ENCODE results near the gene DHRS3. TPM values are rescaled to one million over a fixed set of nuclear protein-coding genes. Genes with fewer than 3 reads are reported as not detected.

DHRS3 gene
- total RNA-seq, 1 donor from 2014 or later: 63.7 TPM

DNA sequence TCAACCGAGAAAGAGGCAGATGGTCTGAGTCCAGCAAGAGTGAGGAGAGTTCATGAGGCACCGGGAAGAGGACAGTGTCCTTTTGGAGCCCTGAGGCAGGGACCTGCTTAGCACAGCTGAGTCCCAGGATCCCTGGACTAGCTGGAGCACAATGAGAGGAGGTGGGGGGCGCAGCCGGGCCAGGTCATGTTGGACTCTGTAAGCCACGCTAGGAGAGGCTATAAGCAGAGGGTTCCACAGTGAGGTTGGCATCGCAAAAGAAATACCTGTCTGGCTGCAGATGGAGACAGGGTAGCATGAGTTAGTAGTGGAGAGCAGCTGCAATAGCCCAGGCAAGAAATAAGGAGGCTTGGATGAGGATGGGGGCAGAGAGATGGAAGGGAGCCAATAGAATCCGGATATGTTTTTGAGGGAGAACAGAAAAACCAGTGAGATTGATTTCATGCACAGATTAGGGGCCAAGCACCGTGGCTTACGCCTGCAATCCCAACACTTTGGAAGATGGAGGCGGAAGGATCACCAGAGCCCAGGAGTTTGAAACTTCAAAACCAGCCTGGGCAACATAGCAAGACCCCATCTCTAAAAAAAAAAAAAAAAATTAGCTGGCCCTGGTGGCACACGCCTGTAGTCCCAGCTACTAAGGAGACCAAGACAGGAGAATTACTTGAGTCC is 98.2 kb downstream of the DHRS3 start:
- FAIRE-seq: no peak
- Histone ChIP-seq H3K4me3 (ENCODE audit: low read depth, low read length) (no peak overlapping the region), H3K36me3 (ENCODE audit: control insufficient read depth, insufficient read depth, low read length) (no peaks in the 10 kb centered on the region), H3K27me3 (ENCODE audit: control insufficient read depth, insufficient read depth, low read length) (peaks cover 8% of the 10 kb centered on the region)
- TF ChIP-seq CTCF (IDR thresholded peaks at IDR 0.05; ENCODE audit: insufficient read depth, low read length, severe bottlenecking): no peak
- DNase-seq (ENCODE audit: low read depth): no peak

DNA sequence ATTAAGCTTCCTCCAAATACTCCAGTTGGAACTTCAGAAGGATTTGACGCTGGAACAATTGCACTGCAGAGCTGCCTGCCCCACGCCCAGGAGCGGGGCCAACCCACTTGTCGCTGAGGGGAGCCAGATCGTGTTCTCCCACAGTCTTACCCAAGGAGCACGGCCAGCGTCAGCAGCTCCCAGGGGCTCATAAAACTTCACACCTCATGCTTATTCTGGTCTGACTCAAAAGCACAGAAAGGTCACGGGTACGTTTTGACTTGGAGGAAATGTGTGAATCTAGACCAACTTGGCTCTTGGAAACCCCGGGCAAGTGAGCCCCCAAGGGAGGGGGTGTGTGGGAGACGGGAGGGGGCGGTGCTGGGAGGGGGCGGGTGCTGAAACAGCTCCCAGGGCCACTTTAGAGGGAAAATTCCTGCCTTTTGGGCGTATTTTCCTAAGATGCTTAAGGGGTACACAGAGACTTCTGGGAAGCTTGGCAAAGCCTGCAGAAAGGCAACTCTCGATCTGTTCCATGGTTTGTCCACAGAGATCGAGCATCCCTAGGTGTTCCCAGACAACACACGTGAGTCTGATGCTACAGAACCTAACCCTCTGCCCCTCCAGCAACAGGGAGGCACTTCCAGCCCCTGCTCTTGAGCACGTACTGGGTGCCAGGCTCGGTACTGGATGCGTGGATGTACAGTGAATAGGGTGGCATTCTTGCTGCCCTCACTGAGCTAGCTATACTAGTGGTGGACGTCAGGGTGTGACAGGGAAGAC is 98.9 kb downstream of the DHRS3 start:
- H3K4me3 ChIP-seq (ENCODE audit: low read depth, low read length): no peak overlapping the region
- FAIRE-seq: no peak
- H3K27me3 ChIP-seq (ENCODE audit: control insufficient read depth, insufficient read depth, low read length): peaks cover 8% of the 10 kb centered on the region
- H3K36me3 ChIP-seq (ENCODE audit: control insufficient read depth, insufficient read depth, low read length): no peaks in the 10 kb centered on the region
- no peak for TF ChIP-seq CTCF (IDR thresholded peaks at IDR 0.05; ENCODE audit: insufficient read depth, low read length, severe bottlenecking)
- DNase-seq (ENCODE audit: low read depth): no peak

Other genes with a start within 250 kb of the DHRS3 start
- not detected in 2 replicates for gene AADACL4, start 25.9 kb upstream of the DHRS3 start, total RNA-seq
- gene AADACL3, start 97.9 kb upstream of the DHRS3 start, total RNA-seq: under 0.01 TPM in 1 of 2 replicates, not detected in the other
- gene CFAP107, start 128.0 kb upstream of the DHRS3 start, total RNA-seq: not detected in 2 replicates
- gene PRAMEF12, start 155.5 kb upstream of the DHRS3 start, total RNA-seq: not detected in 2 replicates
- gene PRAMEF1, start 173.2 kb upstream of the DHRS3 start, total RNA-seq: not detected in 2 replicates
- not detected in 2 replicates for gene PRAMEF11, start 213.2 kb upstream of the DHRS3 start, total RNA-seq
- gene HNRNPCL1, start 230.5 kb upstream of the DHRS3 start, total RNA-seq: not detected in 2 replicates
- gene PRAMEF2, start 238.9 kb upstream of the DHRS3 start, total RNA-seq: not detected in 2 replicates

Data from bronchial epithelial cell (primary cell).